PC-3 (cell line): ENCODE data around the gene SPNS1.

ENCODE experiments used
- EZH2phosphoT487 ChIP-seq: fragments of 300-600 bp; sonication (generic); IDR thresholded peaks from 2 replicates; pipeline ENCODE4 v1.6.1; 2018; ENCODE audit warnings: mild to moderate bottlenecking, antibody characterized with exemption, low read length, borderline replicate concordance
- TF ChIP-seq, protein P1 (sequence below): fragments of 300-600 bp; sonication (generic); conservative IDR thresholded peaks from 2 replicates; pipeline ENCODE4 v1.5.1; 2017; ENCODE audit warnings: antibody characterized with exemption, low read depth, mild to moderate bottlenecking, low read length

- TF ChIP-seq, protein P1, sequence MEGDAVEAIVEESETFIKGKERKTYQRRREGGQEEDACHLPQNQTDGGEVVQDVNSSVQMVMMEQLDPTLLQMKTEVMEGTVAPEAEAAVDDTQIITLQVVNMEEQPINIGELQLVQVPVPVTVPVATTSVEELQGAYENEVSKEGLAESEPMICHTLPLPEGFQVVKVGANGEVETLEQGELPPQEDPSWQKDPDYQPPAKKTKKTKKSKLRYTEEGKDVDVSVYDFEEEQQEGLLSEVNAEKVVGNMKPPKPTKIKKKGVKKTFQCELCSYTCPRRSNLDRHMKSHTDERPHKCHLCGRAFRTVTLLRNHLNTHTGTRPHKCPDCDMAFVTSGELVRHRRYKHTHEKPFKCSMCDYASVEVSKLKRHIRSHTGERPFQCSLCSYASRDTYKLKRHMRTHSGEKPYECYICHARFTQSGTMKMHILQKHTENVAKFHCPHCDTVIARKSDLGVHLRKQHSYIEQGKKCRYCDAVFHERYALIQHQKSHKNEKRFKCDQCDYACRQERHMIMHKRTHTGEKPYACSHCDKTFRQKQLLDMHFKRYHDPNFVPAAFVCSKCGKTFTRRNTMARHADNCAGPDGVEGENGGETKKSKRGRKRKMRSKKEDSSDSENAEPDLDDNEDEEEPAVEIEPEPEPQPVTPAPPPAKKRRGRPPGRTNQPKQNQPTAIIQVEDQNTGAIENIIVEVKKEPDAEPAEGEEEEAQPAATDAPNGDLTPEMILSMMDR: no peak
- no peak for TF ChIP-seq EZH2phosphoT487
Observed at GRCh38 chr16:28983644-28984043, 9.1 kb downstream of the SPNS1 start.
